ENCODE measurements around the gene RELT.
A peak's percentile ranks its signal among the peaks of the same experiment; 100 is the strongest.

The RELT gene

DNA sequence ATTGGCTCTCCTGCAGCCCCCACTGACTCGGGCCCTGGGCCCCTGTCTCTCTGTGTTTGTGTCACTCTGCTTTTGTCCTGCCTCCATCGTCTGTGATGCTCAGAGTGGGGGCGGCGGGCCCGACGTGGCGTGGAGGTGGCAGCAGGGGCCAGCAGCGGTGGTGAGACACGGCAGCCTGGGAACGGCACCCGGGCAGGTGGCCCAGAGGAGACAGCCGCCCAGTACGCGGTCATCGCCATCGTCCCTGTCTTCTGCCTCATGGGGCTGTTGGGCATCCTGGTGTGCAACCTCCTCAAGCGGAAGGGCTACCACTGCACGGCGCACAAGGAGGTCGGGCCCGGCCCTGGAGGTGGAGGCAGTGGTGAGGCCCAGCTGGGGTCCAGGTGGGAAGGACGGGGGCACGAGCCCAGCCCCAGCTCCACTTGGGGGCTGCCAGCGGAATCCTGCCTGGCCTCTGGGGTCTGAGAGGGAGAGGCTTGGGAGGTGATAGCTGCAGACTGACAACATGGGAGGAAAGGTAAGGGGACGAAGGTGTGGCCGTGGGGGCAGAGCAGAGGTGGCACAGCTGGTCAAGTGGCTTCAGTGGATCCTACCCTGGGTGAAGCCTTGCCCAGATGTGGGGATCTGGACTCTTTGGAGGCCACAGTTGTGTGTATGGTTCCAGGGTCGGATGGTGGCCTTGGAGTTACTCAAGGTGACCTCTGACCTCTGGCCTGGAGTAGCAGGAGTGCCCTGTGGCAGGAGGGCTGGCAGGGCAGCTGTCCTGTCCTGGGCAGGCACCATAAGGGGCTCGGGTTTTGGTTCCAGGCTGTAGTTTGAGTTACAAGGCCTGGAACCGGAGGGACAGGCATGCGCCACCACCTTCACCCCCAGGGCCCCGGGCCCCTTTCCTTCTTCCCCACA, 16.2 kb downstream of the RELT start:
- DNase-seq = no peak

DNA sequence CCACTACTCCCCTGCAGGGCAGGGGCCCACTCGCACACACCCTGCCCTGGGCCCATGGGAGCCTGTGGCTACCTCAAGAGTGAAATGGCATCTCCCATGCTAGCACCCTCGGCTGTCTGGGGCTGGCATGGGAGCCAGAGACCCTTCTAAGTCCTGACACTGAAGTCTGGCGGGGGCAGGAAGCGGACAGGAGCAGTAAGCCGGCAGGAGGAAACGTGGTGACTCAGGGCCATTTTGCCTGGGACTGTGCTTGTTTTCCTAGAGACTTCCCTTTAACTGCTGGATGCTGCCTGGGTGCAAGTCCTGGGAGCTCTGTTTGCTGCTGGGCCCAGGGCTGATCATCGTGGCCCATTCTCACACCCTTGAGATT, 16.8 kb downstream of the RELT start:
- no peak for DNase-seq

DNA sequence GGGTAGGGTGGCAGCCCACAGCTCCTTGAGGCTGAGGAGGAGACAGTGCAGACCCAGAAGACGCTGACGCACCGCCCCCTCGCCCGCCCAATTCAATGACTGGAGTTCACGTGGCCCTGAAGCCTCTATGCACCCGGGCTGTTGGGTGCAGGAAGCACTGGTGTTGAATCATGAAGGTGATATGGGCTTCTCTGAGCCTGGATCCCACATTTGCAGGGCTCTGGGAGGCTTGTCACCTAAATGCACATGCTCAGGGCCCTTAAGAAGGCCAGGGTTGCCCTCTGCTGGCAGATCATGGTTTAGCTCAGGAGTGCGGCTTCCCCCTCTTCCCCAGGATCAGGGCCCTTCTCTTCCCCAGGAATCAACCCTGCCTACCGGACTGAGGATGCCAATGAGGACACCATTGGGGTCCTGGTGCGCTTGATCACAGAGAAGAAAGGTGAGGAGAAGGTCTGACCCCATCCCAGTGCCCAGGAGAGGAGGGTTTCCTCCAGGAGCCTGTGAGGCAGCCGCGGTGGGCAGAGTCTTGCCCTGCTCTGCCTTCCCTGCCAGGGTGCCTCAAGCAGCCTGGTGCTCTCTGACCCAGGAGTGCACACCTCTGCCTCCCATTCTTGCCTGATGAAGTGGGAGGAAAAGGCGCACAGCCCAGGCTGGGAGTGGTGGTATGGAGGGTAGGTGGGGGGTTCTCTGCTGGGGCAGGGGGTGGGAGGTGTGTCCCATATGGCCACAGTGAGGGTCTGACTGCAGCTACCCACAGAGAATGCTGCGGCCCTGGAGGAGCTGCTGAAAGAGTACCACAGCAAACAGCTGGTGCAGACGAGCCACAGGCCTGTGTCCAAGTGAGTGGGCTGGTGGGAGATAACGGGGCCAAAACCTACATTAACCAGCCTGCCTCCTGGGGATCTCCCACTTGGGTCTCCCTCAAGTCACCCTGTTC, 17.5 kb downstream of the RELT start:
- DNase-seq = peak; percentile 10 to 58 (median 26)

DNA sequence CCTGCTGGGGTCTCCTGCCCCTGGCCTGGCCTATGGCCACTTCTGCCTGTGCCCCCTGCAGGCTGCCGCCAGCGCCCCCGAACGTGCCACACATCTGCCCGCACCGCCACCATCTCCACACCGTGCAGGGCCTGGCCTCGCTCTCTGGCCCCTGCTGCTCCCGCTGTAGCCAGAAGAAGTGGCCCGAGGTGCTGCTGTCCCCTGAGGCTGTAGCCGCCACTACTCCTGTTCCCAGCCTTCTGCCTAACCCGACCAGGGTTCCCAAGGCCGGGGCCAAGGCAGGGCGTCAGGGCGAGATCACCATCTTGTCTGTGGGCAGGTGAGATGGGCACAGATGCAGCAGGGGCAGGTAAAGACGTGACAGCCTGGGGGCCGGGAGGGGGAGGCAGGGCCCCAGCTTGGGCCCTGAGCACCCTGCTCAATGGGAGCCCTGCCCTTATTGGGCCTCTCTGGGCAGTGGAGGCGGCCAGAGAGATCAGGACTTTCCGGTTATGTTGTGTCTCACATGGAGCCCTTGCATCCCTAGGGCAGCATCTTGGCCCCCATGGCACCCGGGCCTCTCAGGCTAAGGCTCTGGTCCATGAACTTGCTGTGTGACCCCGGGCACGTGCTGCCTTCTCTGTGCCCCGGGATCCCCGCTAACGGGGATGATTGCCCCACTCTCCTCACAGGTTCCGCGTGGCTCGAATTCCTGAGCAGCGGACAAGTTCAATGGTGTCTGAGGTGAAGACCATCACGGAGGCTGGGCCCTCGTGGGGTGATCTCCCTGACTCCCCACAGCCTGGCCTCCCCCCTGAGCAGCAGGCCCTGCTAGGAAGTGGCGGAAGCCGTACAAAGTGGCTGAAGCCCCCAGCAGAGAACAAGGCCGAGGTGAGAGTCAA, 18.5 kb downstream of the RELT start:
- DNase-seq = no peak

DNA sequence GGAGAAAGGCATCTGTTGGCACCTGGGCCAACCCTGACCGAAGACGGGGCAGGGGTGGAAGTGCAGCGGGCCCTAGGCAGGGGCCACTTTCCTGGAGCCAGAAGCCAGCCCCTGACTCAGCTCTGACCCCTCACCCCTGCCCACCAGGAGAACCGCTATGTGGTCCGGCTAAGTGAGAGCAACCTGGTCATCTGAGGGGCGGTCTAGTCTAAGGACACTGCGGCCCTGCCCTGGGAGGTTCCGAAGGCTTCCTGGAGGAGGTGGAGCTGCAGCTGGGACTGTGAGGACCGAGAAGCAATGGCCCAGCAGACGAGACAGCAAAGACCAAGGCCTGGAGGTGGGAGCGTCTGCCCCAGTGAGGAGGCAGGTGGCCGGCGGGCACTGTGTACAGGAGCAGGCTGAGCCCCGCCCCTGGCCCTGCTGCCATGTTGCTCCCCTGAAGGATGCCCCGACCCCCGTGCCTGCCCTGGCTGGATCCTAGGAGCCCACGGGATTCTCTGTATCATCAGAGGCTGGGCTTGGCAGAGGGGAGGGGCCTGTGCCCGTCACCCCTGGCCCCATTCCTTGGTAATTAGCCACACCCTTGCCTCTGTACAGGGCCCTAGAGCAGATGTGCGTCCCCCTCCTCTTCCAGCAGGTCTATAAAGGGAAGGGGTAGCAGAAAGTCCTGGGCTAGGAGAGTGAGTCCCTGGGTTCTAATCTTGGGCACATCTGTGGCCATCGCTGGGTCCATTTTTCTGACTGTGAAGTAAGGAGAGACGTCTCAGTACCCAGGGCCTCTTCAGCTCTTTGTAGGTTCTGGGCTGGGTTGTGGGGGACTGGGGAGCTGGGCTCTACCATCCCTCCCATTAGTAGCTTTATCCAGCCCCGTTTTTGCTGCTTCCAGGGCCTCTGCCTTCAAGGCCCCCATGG, 19.4 kb downstream of the RELT start:
- no peak for DNase-seq

DNA sequence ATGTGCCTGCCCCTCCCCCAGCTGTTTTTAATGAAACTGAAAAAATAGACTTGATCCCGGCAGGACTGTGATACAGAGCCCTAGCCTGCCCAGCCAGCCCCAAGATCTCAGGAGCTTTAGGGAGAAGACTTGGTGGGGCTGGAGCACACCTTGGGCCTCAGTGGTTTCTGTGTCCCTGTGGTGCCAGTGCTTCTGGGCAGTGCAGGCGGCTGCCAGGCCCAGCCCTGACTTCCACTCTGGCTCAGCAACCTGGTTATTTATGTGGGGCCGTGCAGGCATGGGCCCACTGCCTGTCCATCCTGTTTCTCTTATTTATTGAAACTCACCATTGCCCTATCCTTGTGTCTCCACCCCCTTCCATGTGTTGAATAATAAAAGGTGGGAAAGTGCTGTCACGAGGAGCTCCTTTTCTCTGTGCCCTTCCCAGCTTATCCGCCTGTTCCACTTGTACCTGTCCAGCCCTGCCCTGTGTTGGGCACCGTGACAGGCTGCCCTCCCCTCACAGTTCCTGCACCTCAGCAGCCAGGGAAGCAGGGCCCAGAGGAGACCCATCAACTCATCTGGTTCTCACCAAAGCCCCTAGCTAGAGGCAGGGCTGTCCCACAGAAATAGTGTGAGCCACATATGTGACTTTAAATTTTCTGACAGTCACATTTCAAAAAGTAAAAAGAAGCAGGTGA, 20.2 kb downstream of the RELT start:
- no peak for DNase-seq

DNA sequence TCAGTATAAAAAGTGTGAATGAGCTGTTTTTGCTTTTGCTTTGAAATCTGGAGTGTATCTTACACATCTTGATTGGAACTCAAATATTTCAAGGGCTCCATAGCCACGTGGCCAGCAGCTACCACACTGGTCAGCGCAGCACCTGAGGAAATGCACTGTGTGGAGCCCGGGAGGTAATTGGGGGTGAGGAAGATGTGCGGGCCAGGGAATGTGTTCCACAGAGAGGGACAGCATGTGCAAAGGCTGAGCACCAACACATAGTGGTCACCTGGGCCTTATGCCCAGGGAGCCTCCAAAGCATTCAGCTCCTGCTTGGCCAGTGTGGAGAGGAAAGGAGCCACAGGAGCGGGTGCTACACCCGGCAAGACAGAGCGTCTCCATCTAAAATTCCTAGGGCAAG, 20.8 kb downstream of the RELT start:
- DNase-seq = no peak

DNA sequence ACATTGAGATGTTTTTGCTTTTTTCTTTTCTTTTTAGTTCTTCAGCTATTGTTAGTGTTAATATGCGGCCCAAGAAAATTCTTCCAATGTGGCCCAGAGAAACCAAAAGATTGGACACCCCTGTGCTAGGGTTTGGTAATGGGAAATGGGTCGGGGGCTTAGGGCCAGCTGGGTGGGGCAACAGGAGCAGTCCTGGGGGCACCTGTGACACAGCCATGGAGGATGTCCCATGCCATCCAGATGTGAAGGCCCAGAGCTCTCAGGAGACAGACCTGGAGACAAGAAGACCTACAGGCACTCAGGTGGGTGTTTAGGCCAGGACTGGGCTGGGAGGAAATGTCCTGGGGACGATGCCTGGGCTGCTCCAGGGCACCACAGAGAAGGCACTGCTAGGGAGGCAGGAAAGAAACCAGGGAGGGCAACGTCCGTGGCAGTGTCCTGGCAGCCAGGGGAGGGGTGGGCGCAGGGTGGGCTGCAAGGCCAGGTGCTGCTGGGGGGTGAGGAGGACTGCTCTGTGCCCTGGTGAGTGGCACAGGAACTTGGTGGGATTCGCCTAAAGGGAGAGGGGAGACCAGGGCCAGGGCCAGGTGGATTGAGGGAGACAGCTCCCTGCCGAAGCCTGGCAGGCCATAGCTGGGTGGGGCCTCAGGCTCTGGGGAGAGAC, 21.4 kb downstream of the RELT start:
- no peak for DNase-seq

DNA sequence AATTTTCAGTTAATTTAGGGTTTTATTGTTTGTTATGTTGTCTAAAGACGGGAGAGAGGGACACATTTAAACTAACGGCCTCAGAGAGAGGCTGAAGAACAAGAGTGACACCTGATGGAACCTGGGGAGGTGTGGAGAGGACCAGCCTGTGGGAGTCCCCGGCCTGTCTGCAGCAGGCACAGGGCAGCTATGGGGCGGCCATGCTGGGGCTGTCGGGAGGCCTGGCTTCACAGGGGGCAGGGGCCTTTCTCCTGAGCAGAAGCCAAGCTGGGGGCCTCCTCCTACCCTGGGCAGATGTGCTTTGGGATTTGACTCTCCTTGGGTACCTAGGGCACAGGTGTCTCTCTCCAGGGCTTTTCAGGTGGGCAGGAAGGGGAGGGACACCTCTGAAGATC, 21.9 kb downstream of the RELT start:
- DNase-seq = no peak

DNA sequence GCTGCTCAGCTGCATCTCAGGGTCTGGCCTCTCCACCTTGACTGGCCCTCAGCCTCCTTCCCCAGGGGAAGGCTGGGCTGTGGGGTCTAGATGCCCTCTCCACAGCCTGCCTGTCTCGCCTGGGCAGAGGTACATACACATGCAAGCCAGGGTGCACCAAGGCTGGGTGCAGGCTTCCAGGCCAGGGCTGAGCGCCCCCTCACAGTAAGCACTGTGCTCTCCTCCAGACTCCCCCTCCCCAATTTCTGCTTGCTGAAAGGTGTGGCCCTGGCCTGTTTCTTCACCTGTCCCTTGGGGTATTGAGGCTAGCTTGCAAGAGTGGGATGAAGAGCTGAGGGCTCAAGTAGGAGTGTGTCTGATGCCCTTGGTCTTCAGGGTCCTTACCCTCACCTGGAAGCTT, 22.5 kb downstream of the RELT start:
- no peak for DNase-seq

DNA sequence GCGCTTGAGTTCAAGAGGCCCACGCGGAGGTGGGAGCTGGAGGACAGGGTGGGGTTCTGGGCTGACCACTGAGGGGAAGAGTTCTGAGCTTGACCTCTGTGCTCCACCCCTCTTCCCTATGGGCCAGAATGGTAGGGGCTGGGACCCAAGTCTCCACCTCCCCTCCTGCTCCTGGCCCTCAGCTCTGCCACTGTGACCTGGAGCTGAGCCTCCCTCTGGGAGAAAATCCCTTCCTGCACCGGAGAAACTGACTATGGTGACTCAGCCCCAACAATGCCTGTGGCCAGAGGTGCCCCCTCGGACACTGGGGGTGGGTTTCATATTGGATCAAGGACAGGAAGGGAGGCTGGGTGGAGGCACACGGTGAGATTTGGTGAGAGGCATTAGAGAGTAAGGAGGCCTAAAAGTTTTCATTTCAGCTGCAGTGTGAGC, 23.0 kb downstream of the RELT start:
- no peak for DNase-seq

DNA sequence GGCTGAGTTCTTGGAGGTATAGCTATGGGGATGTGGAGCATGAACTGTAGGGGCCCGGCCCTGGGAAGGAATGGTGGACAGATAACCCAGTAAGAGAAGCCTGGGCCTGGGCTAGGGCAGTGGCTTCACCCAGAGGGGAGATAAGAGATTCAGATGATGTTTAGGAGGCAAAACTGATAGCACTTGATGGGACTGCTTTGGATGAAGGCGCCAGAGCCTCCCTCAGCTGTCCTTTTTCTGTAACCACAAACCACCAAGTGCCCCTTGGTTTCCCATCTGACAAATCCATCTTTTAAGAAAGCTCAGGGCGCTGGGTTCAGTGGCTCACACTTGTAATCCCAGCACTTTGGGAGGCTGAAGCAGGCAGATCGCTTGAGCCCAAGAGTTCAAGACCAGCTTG, 23.4 kb downstream of the RELT start:
- no peak for DNase-seq

DNA sequence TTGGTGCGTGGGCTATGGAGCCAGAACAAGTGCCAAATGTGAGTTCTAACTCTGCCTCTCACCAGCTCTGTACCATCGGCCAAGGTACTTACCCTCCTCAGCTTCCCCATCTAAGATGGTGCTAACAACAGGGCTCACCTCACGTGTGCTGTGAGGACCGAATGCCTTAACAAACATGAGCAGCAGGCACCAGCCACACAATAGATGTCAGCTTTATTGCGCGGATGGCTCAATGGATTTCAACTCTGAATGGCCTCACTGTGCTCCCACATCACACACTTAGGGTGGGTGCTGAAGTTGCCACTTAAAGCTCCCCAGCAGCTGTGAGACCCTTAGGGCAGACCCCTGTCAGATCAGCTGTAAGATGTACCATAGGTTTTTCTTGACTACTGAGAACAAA, 24.1 kb downstream of the RELT start:
- no peak for DNase-seq

DNA sequence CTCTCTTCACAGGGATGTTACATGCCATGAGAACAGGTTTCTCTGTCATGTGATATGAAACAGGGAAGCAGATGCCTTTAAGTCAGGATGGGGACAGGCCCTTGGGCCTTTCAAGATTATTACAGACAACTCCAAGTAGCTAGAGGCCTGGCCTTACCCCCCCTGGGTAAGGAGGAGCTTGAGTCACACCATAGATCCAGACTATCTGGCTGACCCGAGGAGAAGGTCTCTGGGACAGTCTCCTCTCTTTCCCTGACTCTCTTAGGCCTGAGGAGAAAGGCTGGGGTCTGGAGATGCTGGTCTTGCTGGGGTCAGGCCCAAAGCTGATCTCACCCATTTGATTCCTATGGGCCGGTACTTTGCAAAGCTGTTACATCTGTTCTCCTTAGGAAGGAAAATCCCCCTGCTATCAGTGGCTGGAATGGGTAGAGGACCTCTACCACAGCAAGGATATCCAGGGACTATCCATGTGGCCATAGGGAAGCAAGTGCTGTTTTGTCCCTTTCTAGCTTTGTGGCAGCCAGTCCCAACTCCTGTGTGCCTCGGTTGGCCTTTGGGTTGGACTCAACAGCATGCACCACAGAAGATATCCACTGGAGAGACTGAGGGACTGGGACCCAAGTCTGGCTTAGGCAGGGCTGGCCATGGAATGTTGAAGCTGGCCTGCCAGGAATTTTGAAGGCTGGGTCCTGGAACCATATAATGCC, 25.2 kb downstream of the RELT start:
- no peak for DNase-seq

DNA sequence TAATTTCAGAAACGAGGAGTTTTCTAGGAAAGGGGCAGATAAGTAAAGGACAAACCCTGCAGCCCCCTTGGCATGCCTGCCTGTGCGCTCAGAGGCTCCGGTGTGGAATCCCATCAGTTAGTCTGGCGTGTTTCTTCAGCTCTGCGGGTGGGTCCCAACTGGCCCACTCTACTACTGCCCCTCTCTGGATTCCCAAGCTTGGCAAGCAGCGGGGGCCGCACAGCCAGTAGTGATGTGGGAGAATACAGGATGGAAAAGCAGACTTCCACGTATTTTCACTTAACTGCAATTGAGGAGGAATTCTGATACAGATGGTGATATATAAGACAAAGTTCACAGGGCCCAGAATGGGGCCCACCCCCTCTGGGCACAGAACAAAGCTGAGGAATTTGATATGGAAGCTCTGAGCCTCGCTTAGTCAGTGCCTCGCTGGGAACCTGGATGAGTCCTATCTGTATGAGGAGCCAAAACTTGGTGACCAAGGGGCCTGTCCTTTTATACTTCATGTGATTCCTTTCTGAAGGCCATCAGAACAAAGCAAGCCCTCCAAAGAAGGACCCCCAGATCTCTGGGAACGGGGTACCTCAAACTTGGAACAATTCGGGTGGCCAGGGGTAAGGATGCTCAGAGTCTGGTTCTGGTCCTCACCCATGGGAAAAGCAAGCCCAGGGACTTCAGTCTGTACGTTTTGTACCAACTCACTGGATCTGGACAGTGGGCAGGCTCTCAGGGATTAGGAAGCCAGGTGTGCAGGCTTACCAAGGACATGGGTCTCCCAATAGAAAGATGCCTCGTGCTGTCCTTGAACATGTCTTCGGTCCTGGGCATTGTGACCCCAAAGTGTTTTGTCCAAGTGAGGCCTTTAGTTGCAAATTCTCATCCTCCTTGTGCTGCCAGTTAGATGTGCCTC, 26.0 kb downstream of the RELT start:
- no peak for DNase-seq

DNA sequence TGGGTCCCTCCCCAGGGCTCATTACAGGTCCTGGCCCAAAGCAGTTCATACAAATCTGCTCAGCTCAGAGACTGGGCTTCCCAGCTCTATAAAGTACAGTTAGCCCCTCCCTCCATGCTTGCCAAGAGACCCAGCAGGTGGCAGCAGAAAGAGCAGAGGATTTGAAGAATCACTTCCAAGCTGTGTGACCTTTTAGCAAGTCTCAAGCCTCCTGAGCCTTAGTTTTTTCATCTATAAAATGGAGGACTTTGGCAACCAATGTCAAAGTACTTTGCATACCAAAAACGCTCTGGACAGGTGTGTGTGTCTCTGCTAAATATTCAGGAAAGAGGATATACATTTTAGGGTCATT, 26.6 kb downstream of the RELT start:
- no peak for DNase-seq

DNA sequence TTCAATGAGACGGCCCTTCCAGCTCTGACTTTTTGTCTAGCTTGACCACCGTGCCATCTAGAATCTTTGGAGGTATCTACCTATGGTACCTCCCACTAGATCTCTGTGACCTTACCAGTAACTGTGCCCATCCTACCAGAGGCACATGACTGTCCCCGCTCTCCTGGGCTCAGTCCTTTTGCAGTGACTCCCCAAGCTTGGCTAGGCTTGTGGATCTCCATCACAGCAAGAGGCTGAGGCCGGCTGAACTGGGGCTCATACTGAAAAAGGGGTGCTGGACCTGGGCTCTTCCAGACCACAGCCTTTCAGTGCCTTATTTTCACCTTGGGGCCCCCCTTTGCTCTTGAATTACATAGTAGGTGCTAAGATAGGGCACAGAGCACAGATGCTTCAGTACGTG, 27.3 kb downstream of the RELT start:
- no peak for DNase-seq

DNA sequence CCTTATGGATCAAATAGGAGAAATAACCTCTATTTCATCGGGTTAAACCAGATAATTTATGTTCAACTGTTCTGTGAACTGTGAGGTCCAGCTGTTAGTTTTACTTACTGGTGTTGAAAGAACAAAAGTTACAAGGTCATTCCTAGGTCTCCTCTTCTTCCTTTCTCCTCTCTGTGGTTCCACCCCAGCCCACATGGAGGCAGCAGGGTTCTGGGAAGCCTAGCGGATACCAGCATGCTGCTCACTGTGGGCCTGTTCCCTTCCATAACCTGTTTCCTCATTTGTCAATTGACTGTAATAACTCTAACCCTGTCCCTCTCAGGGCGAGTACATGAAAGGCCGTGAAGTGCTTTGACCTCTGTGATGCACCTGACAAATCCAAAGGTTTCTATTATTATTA, 27.8 kb downstream of the RELT start:
- DNase-seq = no peak
